GM12875 (cell line): ENCODE measurements around the gene FRMD4A.
"Not testable (repeated sequence)": the region's sequence is repeated elsewhere in the genome, so short reads cannot be mapped to it uniquely, and the experiment has no call there.

Experiments
- H3K4me3 ChIP-seq: one replicate; pipeline ENCODE4 v1.5.1; 2011; ENCODE audit warnings: low read depth, low read length, control low read depth
- TF ChIP-seq, protein P1 (sequence below): IDR thresholded peaks from 2 replicates; pipeline ENCODE4 v1.5.1; 2011; ENCODE audit warnings: low read depth, mild to moderate bottlenecking, control low read depth, inconsistent platforms, low read length, moderate library complexity, borderline replicate concordance; ENCODE audit not compliant: insufficient read depth

FRMD4A gene

DNA sequence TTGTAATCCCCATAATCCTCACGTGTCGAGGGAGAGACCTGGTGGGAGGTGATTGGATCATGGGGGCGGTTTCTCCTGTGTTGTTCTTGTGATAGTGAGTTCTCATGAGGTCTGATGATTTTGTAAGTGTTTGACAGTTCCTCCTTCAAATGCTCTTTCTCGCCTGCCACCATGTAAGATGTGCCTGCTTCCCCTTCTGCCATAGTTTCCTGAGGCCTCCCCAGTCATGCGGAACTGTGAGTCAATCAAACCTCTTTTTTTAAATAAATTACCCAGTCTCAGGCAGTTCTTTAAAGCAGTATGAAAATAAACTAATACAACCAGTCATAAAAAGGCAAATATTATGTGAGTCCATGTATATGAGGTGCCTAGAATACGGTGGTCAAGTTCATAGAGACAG lies 87.5 kb downstream of the FRMD4A start:
- TF ChIP-seq, protein P1, sequence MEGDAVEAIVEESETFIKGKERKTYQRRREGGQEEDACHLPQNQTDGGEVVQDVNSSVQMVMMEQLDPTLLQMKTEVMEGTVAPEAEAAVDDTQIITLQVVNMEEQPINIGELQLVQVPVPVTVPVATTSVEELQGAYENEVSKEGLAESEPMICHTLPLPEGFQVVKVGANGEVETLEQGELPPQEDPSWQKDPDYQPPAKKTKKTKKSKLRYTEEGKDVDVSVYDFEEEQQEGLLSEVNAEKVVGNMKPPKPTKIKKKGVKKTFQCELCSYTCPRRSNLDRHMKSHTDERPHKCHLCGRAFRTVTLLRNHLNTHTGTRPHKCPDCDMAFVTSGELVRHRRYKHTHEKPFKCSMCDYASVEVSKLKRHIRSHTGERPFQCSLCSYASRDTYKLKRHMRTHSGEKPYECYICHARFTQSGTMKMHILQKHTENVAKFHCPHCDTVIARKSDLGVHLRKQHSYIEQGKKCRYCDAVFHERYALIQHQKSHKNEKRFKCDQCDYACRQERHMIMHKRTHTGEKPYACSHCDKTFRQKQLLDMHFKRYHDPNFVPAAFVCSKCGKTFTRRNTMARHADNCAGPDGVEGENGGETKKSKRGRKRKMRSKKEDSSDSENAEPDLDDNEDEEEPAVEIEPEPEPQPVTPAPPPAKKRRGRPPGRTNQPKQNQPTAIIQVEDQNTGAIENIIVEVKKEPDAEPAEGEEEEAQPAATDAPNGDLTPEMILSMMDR = no peak
- no peak overlapping the region for H3K4me3 ChIP-seq

DNA sequence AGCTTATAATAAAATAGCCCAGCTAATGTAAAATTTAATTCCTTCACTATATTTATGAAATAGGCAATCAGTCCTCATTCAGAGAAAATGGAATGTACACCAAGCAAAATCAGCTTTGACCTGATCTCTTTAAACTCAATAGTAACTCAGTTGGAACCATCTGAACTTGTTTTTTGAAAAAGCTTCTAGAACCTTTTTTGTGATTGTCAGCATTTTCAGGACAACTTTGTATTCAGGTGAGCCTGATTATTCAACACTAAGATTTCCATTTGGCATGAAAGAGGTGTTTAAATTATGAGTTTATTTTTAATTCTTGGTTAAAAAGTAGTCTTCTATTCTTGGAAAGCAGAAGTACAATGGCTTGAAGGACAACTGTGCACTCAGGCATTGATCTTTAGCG lies 89.5 kb downstream of the FRMD4A start:
- TF ChIP-seq, protein P1 = no peak
- H3K4me3 ChIP-seq = no peak overlapping the region

DNA sequence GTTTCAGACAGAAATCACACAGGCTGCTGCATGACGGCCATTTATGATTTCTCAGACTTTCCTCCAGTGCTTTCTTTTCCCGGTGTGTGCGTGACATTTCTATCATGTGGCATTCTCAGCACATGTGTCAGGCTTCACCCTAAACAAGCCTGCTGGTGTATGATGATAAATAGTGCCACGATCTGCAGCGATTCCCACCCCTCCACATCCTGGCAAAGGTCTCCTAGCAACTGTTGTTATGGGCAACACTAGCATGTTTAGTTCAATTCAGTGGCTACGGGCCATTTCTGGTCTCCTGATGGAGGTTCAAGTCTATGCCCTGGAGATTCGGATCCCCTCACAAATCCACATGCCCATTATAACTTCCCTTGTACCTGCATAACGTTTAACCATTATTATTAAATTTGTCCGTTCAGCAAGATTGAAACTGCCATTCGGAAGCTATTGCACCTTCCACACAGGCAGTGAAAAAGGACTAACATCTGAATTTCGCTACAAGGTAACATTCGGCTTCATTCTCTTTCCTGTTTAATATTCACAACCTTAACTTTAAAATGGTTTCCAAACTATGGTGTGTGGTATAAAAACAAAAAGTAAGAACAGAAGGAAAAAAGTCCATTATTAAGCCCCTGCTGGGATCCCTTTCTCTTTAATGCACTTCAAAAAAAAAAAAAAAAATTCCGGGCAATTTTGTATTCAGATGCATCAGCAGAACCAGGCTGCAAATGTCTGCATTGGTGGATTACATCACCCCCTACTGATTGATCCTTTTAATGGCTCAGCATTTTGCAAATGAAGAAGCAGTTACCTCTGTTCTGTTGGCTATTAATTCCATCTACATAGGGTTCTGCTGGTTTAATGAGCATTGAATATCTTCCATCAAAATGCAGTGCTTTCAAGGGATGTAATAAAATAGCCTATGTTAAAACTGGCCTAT lies 90.2 kb downstream of the FRMD4A start:
- no peak overlapping the region for H3K4me3 ChIP-seq
- TF ChIP-seq, protein P1 = no peak

DNA sequence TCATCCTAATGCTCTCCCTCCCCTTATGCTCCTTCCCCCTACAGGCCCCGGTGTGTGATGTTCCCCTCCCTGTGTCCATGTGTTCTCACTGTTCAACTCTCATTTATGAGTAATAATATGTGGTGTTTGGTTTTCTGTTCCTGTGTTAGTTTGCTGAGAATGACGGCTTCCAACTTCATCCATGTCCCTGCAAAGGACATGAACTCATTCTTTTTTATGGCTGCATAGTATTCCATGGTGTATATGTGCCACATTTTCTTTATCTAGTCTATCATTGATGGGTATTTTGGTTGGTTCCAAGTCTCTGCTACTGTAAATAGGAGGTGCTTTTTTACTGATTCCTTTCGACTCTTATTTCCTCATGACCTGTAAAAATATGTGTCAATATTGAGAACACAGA lies 92.1 kb downstream of the FRMD4A start:
- not testable (repeated sequence) for H3K4me3 ChIP-seq

DNA sequence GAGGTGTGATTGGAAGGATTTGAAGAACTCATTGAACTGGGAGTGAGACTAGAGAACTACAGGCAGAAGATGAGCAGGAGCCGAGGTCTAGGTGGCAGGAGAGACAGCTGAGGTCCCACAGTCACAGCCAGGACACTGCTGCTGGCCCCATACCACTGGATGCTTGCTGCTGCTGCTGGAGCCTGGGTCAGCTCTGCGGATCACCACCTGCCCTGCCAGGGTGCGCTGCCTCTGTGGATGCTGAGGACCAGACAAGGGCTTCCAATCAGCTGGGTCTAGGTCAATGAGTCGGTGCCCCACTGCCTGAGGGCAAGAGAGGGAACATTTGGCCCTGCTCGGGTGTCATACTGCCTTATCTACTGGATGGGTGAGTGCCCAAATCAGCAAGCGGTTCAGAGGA lies 94.4 kb downstream of the FRMD4A start:
- H3K4me3 ChIP-seq = no peak overlapping the region
- TF ChIP-seq, protein P1 = no peak

DNA sequence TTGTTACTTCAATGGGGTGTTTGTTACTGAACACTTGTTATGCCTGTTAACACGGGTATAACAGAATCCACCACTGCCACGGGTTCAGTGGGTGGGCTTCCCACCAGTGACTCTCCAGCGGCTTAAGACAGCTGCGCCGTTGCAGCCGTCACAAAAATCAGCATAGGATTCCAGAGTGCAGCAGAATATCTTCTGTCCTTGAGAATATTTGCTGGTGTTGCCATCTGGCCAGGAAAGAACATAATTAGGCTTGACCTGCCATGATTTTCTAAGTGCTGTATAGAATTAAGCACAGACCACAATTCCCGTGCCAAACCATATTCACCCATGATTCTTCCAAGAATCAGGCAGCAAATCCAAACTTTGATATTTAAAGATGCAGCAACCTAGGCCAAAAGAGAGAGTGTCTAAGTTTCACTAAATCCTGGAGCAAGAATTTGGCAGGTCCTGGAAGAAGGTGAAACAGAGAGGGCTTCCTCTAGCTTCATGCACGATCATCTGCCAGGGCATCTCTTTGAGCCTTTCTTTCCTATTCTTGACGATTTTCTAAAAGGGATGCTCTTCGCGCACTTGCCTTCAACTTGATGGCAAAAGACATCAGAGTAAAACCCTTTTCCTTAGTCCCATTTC lies 95.0 kb downstream of the FRMD4A start:
- TF ChIP-seq, protein P1 = no peak
- H3K4me3 ChIP-seq = no peak overlapping the region

DNA sequence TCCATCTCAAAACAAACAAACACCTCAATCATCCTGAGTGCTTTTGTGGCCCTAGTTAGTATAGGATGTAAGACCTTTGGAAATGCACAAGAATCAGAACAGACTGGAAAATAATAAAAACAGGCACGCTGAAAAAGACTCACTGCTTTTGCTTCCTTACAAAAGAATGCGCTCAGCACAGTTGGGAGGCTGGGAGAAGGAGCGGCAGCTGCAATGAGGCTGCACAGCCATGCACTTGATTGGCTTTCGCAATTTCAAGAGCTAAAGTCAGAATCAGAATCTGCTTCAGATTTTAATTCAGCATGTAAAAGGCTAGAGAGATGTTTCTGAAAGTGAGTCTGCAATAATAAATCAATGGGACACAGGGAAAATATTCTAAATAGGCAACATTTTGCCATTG lies 97.2 kb downstream of the FRMD4A start:
- TF ChIP-seq, protein P1 = no peak
- no peak overlapping the region for H3K4me3 ChIP-seq

DNA sequence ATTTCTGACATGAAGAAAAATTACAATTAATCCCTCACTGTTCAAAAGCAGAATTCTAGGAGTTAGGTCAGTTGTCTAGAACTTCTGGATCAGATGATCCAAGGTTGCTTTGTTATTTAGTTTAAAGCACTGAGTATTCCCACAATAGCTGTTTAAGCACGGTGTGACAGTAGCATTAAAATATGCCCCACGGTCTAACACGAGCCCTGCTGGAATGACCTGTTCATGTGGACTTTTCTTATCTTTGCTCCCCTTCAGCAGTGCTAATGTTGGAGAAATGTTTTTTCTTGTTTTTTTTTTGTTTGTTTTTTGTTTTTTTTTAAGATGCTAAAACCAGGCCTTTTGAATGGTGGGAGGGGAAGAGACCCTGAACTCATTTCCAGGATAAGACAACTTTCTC lies 101.9 kb downstream of the FRMD4A start:
- H3K4me3 ChIP-seq = not testable (repeated sequence)
